GM18507 (cell line): Measurements from ENCODE around the gene CACNA2D4.
"Not testable (repeated sequence)": the region's sequence is repeated elsewhere in the genome, so short reads cannot be mapped to it uniquely, and the experiment has no call there.

ENCODE experiments used
- DNase-seq: peaks from one replicate; pipeline ENCODE4 v3.0.0; 2011; ENCODE audit warnings: low read depth; ENCODE audit not compliant: insufficient read length; ENCODE audit errors: extremely low spot score
- FAIRE-seq: peaks from 2 replicates; lab custom pipeline; 2011; peaks lifted over from hg19 to GRCh38; lab: Jason Lieb, UNC

Gene CACNA2D4

DNA sequence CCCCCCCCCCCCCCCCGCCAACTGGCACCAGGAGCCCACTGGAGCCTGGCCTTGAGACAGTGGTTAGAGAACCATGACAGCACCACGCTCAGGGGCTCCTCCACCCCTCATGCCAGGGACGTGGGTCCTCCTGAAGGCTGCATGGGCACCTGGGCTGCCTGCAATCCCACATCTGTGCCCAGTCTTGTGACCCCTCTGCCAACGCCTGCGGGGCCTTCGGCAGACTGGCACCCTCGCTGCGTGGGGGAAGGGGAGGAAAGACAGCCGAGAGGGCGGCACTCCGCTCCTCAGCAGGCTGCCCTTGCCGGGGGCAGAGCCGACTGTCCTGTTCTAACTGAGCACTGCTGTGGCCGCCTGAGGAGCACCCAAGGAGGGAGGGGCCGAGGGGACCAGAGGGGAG lies 92.1 kb downstream of the CACNA2D4 start:
- DNase-seq (no peak), FAIRE-seq (no peak)

DNA sequence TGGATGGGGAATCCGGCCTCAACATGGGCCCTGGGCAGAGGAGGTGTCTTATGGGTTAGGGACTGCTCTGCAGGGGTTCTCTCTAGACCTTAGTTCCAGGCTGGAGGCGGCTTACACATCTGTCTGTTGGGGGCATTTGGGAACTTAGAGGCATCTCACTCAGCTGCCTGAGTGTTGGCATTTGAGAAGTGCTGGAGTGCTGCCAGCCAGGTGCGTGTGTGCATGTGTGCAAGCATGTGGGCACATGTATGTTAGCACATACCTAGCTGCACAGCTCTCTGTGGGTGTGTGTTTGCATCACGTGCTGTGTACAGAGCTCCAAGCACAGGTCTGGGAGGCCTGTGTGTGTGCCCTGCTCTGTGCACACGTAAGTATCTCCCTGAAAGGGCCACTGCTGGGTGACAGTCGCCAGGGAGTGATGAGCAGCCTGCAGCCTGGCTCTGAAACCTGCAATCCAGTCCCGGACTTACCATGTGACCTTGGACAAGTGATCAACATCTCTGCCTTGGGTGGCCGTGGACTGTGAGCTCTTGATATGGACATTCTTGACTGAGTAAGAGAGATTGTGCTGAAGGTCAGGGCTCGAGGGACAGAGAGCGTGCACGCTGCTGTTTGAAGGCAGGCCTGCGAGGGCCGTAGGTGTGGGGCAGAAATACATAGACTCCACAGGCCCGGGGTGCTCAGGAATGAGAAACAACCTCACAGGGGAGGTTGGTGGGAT lies 92.9 kb downstream of the CACNA2D4 start:
- no peak for FAIRE-seq

DNA sequence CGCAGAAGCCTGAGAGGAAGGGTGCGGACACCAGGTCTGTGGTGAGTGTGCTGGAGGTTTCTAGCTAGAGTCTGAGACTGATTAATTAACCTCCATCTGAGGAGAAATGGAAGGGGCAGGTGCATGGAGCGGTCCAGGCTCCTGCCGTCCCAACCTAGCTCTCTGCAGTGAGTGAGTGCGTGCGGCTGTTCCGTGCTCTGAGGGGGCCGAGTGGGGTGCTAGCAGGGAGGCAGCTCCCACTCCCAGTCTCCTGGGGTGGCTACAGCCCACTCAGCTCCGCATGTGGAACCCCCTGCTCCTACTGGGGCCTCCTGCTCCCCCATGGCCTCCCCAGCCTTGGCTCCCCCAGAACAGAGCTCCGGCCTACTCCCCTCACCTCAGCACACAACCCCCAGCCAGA lies 95.2 kb downstream of the CACNA2D4 start:
- no peak for FAIRE-seq
- DNase-seq = no peak

More for the DNA sequence above, 92.9 kb downstream of the CACNA2D4 start:
- DNase-seq = no peak

DNA sequence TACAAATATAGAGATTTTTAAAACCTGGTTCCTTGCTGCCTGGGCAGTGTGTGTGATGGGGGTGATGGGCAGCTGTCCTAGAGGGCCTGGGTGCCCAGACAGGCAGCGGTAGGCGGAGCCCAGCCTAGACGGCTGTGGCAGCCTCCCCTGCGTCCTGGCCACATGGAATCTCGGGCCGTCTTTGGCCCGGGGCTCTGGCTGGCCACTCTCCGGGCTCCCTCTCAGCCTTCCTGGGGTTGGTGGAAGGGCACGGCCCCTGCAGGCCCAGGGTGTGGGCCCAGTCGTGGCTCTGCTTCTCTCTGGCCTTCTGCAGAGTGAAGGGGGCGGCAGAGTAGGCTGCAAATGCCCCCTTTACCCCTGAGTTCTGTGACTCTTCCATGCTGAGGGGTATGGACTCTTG lies 95.8 kb downstream of the CACNA2D4 start:
- DNase-seq (no peak), FAIRE-seq (no peak)

DNA sequence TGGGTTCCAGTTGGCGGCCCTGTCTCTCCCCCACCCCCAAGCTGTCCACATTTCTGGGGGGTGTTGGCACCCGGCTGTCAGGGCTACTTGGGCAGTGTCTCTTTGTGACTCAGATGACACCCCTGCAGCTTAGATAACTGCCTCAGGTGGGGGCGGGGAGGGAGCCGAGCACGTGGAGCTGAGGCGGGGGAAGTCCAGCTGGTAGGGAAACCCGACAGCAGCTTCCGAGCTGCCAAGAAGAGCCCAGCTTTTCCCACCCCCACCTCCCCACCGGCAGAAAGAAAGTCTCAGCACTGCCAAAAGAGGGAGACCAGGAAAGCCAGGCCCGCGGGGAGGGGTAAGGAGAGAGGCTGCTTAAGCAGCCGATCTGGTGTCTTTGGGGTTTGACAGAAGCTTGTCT lies 96.6 kb downstream of the CACNA2D4 start:
- no peak for FAIRE-seq
- no peak for DNase-seq

DNA sequence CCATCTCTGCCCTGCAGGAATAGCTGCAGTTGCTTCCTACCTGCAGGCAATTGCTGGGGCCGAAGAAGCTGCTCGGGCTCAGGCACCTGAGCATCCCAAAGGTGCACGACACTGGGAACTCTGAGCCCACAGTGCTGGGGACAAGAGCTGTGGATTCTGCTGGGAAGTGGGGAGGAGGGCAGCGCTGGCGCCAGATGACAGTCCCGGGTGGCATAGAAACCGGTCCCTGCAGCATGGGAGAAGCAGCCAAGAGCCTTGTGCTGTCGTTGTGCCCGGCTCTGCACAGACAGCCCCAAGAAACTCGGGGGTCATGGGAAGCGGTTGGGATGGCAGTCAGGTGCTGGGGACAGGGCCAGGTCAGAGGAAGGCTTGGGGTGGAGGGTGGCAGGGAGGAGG lies 97.6 kb downstream of the CACNA2D4 start:
- DNase-seq = no peak
- FAIRE-seq = no peak

DNA sequence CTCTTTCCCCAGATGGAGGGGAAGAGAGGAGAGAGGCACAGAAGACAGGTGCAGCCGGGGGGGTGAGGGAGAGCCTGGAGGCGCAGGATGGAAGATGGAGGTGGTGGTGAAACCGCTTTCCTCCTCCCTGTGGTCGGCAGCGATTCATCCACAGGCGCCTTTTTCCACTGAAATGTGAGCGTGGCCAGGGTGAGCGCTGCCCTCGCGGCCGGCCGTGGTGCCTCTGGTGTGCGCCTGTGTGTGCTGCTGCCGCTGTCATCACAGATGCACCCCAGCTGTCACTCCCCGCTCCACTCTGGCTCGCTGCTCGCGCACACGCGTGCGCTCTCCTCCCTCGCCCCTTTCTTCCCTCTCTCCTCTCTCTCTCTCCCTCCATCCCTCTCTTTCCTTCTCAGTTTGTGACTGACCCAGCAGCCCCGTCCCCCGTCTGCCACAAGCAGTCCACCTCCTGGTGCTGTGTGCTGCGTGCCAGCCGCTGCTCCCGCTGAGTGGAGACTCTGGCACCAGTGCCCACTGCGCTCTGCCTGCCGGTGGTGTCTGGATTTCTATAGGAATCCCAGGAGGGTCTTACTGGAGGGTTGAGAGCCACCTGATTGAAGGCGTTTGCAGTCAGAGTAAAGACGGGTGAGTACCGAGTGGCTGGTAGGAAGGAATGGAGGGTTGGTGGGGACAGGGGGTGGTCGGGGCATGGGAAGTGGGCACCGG lies 98.1 kb downstream of the CACNA2D4 start, which contains the start of gene LRTM2:
TSS of gene LRTM2 (plus strand) at position 375 of the 705 bp plus-strand sequence. CDS start 7,584 bp downstream, outside the sequence.
- FAIRE-seq (no peak), DNase-seq (no peak)

DNA sequence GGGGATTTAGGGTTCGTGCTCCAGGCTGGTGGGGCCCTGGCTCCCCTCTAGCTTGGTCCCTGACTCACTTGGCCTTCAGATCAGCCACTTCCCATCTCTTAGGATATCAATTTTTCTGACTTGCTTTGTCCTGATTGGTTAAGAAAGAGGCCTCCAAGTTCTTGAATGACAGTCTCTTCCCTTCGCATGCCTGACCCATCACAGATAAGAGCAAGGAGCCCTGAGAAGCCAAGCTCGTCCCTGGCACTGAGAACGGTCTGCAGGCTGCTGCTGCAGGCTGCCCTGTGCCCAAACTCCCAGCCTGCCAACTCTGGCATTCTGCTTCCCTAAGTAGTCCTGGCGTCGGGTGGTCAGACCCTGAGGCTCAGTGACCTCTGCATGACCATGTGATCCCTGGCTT lies 98.9 kb downstream of the CACNA2D4 start:
- DNase-seq (no peak), FAIRE-seq (no peak)

DNA sequence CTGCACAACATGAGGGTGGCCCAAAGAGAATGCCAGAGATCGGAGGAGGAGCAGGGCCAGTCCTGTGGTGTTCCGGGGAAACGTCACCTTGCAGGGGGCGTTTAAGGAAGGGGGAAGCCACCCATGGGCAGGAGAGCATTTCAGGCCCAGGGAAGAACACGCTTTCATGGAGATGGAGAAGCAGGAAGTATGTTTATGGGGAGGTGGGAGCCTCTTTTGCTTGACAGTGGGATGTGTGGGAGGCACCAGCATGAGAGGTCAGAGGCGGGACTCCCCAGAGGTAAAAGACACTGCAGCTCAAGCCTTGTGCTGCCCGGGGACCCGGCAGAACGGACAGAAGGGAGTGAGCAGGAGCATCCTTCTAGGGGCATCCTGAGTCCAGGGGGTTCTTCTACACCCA lies 99.4 kb downstream of the CACNA2D4 start:
- FAIRE-seq (no peak), DNase-seq (no peak)

DNA sequence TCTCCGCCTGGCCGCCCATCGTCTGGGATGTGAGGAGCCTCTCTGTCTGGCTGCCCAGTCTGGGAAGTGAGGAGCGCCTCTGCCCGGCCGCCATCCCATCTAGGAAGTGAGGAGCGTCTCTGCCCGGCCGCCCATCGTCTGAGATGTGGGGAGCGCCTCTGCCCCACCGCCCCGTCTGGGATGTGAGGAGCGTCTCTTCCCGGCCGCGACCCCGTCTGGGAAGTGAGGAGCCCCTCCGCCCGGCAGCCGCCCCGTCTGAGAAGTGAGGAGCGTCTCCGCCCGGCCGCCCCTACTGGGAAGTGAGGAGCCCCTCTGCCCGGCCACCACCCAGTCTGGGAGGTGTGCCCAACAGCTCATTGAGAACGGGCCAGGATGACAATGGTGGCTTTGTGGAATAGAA lies 100.5 kb downstream of the CACNA2D4 start:
- not testable (repeated sequence) for DNase-seq, FAIRE-seq

DNA sequence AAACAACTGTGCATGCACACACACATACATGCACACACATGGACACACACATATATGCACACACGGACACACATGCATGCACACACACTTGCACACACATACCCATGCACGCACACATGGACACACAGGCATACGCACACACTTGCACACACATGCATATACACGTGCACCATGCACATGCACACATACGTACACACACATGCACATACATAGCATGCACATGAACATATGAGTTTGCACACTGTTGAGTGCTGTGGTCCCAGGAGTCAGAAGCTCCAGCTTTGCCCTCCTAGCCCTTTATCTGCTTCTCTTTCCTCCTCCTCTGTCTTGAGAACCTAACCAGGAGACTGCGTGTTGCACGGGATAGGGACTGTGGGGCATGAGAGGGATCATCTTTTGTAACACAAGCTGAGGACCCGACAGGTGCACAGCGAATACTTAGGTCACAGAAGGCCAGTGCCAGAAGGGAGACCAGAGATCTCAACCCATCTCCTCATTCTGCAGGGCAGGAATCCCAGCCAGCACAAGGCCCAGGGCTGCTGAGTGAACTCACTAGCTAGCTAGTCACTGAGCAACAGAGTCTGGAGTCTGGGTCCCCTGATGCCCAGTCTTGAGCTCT lies 101.6 kb downstream of the CACNA2D4 start:
- DNase-seq = no peak
- no peak for FAIRE-seq

DNA sequence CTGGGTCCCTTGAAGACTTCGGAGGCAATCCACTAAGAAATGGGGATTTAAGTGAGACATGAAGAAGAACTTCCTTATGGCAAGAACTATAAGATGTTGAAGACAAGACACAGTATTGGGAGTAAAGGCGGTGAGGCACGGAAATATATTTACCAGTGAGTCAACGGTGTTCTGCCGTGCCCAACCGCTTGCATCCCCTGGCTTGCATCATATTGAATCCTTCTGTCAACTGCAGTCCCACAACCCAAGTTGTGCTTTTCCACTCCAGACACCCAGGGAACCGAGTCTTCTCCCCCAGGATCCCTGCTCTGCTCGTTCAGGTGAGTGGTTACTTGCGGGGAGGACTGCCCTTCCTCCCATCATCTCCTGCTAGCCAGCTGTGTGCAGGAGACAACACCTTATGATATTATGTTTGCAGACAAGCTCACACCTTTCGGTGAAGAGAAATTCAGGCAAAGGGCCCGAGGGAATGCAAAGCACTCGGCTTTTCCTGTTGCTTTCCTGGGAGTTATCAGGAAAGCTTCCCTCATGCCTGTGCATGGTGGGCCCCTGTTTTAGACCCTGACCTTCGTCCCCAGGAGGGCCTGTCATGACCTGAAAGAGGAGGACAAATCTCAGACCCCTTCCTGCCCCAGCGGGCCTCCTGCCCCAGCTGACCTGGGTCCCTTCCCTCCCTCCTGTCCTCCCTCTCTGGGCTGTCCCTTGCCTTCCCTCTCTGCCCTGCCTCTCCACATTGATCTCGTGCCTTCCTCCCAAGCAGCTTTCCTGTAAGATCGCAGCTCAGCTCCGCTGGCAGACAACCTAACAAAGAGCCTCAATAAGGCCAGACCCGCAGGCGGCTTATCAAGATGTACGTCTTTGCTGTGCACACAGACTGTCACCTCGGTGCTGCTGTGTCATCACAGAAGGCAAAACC lies 102.4 kb downstream of the CACNA2D4 start:
- FAIRE-seq (no peak), DNase-seq (no peak)

DNA sequence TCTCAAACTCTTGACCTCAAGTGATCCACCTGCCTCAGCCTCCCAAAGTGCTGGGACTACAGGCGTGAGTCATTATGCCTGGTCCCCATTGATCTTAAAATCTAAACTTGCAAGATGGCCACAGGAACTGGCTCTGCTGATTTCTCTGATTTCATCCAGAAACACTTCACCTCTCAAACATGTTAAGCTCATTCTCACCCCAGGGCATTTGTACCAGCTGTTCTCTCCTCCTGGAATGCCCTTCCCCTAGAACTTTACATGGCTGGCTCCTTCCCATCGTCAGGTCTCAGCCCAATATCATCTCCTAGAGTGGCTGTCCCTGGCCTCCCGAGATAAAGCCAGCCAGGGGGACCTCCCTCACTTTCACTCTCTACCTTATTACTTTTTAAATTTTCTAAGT lies 103.3 kb downstream of the CACNA2D4 start:
- no peak for DNase-seq
- no peak for FAIRE-seq

DNA sequence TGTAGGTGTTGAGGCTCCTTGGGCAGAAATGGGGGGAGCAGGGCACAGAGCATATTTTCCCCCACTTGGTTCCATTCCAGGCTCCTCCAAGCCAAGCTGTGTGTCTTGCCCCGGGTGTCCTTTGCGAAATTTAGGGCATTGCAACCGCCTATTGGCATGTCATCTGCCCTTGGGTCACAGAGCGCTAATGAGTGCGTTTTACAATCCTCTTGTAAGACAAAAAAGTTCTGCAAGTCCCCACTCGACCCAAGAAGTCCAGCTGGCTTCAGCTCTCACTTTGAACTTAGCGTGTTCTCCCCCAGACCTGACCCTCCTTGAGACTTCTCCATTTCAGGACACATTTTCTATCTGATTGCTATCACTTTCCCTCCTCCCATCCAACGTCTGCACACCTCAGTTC lies 104.2 kb downstream of the CACNA2D4 start:
- no peak for DNase-seq
- FAIRE-seq = no peak

DNA sequence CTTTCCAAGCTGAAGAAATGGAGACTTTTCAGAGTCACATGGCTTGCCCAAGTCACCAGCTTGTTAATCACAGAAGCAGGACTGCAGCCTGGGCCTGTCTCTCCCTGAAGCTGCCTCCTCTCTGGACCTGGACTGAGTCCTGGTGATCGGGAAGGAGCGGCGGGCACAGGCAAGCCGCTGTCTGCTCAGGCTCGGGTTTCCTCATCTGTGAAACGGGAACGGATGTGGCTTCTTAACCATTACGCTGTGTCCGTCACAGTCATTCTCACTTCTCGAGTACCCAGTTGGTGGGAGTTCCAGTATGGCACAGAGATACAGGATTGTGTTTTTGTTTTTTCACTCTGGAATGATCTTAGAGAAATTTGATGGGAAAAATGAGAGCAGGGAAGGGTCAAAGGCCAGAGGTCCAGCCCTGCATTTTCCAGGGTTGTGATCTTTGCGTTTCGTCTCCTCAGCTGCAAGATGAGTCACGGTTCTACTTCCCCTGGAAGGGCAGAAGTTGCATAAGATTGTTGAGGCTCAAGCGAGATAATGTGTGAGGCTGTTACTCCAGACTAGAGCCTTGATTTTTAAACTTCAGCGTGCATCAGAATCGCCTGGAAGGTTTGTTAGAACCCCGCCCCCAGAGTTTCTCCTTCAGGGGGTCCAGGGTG lies 105.7 kb downstream of the CACNA2D4 start:
- peak; percentile 73 for FAIRE-seq
- DNase-seq = no peak

DNA sequence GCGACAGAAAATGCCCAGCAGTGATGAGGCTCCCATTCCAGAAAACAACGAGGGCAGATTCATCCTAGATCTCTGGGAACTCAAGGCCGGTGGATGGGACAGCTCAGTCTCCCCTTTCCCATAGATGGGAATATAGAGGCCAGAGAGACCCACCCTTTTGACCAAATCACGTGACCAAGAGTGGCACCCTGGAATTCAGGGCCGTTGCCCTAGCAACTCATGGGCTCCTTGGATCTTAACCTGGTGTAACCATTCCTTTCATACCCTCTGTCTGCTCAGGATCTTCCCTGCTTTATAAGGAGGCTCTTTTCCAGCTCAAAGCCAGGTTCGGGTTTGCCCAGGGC lies 106.5 kb downstream of the CACNA2D4 start:
- no peak for FAIRE-seq
- DNase-seq = no peak

DNA sequence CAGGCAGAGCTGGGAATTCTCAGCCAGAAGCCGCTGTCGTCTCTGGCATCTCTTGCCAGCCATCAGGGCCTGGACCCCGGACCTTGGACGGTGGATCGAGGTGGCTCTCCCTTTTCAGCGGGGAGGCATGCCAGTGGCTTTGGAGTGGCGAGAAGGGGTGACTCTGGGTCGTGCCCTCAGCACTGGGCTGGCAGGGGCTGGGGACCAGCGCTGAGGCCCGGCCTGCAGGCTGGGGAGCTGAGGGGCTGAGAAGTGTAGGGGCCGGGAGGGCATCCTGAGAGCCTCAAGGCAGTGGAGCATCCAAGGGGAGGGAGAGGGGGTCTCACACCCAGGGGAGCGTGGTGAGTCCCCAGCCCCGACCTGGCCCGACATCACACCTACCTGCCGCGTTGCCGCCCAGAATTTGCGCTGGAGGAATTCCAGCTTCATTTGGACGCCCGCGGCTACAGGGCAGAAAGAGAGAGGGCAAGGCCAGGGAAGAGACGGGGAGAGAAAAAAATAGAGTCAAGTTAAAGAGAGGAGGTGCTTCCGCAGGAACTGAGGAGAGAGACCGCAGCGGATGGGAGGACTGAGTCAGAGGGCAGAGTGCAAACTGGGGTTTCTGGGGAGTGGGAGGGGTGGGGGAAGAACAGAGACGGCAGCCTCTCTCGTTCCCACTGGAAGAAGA lies 107.0 kb downstream of the CACNA2D4 start:
- no peak for DNase-seq
- no peak for FAIRE-seq

DNA sequence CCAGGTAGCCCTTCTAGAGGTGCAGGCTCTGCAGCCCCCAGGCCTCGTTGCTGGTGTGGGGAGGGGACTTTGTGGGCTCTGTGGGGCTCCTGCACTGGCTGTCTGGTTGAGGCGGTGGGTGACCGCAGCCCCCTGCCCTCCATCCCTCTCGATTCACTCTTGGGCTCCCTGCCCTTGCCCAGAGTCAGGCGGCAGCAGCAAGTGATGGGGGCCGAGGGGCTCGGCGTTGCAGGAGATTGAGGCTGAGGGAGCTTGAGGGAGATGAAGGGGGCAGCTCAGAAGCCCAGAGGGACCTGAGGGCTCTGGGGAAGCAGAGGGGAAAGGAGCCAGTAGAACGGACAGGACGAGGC lies 107.5 kb downstream of the CACNA2D4 start:
- DNase-seq = no peak
- no peak for FAIRE-seq
